Stimulated activated CD8-positive, alpha-beta memory T cell treated with anti-CD3 and anti-CD28 coated beads, Interleukin-2, amount 100 ng/mL, for 48 hours (primary cell): ENCODE measurements around the gene DISP2.

Experiments used
- DNase-seq, 2 donors: peaks; one replicate each; pipeline ENCODE4 v3.0.0-alpha.2; 2020; ENCODE audit warnings: low read depth in 2 of 2

Gene DISP2

GRCh38 chr15:40421246-40422157 lies 63.5 kb downstream of the DISP2 start:
- DNase-seq: peak; percentile 77 to 78

- DNase-seq: no peak
Measured at GRCh38 chr15:40424483-40425115, 66.6 kb downstream of the DISP2 start.

- no peak for DNase-seq
Measured at GRCh38 chr15:40425681-40426080, 67.7 kb downstream of the DISP2 start.

GRCh38 chr15:40427188-40427587 lies 69.2 kb downstream of the DISP2 start:
- DNase-seq: no peak

GRCh38 chr15:40428185-40428584 lies 70.2 kb downstream of the DISP2 start:
- DNase-seq: no peak
